GM19240 (cell line): ENCODE data around the gene FAM187B.

Experiments used
- DNase-seq: peaks from one replicate; pipeline ENCODE4 v3.0.0; 2011; ENCODE audit warnings: low spot score; ENCODE audit not compliant: insufficient read length

Gene FAM187B

GRCh38 chr19:35228177-35228930 is at the start of gene FAM187B:
FAM187B (minus strand) TSS chr19:35228739; CDS start chr19:35228680, 59 bp downstream.
- no peak for DNase-seq

DNA sequence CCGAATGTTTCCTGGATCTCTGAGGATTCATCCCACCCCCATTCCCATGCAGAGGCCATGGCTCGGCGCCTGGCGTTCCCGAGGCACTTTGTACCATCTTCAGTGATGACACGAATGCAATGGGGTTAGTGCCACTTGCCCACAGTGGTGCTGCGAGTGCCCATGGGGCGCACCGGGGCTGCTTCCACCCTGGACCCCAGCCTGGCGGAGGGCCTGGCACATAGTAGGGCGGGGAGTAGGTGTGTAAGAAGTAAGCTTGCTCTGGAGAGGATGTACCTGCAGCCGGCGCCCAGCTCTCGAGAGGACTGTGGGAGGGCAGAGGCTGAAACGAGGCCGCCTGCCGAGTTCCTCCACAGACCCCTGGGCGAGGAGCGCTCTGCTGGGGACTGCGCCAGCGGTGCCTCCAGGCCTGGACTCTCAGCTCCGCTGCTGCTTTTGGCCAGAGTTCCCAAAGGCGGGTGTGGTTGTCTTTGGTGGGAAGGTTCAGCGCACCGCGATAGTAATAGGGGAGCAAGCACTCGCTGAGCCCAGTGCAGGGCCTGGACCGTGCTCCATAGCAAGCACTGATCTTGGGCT is 48.3 kb upstream of the FAM187B start:
- no peak for DNase-seq

DNA sequence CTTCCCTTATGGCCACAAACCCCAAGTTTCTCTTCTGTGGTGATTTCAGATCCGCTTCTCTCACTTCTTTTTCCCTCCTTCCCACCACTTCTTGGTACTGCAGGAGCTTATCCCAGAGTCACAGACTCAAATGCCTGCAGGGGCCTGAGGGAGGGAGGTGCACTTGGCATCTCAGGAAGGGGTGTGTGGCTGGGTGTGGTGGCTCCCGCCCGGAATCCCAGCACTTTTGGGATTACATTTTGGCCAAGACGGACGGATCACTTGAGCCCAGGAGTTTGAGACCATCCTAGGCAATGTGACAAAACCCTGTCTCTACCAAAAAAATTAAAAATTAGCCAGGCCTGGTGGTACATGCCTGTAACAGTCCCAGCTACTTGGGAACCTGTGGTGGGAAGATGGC is 45.8 kb upstream of the FAM187B start:
- no peak for DNase-seq

- DNase-seq: no peak
These were observed 45.2 kb upstream of the FAM187B start for GRCh38 chr19:35273686-35274259.

DNA sequence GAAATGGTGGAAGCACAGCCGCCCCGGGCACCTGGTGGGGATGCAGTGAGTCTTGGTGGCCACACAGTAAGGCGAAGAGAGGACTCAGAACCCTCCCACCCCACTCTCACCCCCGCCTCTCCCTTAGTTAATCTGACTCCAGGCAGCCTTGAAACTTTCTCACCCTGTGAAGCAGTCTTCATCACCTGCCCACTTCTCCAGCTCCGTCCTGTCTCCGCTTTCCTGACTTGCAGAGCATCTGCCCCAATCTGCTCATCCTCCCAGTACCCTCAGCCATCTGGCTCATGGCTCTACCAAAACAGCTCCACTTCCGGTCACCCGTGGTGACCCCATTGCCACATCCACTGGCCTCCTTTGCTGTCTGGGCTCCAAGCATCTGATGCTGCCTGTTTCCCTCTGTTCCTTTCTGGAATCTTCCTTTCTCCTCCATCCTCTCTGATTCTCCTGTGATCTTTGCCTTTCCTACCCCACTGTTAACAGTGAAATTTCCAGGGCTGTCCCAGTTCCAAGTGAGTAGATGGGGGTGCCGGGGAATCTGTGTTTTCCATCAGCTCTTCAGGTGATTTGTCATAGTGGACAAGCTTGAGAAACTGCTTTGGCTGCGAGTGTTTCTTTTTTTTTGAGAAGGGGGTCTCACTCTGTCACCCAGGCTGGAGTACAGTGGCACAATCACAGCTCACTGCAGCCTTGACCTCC is 44.6 kb upstream of the FAM187B start:
- DNase-seq: no peak

DNA sequence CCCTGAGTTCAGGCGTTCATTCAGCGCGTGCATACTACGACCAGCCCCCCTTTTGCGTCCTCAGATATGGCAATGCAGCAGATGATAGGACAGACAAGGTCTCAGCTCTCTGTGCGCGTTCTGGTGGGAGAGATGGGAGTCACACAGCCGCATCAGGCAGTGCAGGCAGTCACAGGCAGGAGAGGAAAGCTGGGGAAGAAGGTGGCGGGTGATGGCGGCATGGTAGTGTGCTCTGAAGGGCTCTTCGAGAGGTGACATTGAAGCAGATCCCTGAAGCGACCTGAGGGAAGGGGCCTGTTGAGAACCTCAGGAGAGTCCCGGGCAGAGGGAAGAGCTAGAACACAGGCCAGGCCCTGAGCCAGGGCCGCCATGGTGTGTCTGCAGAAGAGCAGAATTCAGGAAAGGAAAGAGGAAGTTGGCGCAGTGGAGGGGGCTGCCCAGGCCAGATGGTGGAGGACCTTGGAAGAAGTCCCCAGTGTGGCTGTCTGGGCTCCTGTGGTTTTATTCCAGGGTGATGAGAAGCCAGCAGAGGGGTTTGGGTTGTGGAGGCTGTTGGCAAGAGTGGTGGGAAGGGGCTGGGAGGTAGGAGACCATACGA is 43.7 kb upstream of the FAM187B start:
- DNase-seq: no peak

DNA sequence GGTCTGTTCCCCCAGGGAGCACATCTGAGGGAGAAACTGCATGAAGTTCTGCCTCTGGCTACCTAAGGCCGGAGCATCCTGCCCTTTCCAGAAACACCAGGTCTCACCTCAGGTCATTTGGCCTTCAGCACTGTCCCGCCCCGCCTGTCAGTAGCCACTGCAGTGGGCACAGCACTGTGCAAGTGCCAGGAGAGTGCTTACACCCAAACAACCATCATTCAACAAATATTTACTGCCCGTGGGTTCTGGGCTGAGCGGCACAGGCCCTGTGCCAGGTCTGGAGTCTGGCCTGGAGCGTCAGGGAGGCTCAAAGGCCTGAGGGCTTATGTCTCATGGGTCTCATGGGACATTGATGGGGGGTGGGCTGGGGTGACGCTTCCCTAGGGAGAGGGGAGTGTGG is 43.0 kb upstream of the FAM187B start:
- DNase-seq: no peak

- DNase-seq: no peak
These were observed 41.9 kb upstream of the FAM187B start for GRCh38 chr19:35270381-35270811.

DNA sequence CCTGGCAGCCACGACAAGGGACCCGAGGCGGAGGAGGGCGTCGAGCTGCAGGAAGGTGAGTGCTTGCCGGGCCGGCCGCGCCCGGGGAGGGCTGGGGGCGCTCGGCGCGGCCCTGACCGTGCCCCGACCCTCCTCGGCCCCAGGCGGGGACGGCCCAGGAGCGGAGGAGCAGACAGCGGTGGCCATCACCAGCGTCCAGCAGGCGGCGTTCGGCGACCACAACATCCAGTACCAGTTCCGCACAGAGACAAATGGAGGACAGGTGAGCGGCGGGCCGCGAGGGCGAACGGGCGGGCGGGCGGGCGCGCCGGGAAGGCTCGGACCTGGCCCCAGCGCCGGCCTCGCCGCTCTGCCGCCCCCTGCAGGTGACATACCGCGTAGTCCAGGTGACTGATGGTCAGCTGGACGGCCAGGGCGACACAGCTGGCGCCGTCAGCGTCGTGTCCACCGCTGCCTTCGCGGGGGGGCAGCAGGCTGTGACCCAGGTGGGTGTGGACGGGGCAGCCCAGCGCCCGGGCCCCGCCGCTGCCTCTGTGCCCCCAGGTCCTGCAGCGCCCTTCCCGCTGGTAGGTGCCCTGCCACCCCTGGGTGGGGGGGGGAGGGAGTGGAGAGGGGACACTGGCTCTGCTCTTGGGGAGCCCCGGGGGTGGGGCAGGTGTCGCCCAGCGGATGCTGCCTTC is 41.0 kb upstream of the FAM187B start:
- peak; percentile 75 for DNase-seq

GRCh38 chr19:35268536-35269437 is 40.2 kb upstream of the FAM187B start, which contains the start of gene USF2:
USF2 (plus strand) TSS chr19:35268962; CDS start chr19:35269102, 140 bp downstream.
- peak; percentile 73 for DNase-seq

DNA sequence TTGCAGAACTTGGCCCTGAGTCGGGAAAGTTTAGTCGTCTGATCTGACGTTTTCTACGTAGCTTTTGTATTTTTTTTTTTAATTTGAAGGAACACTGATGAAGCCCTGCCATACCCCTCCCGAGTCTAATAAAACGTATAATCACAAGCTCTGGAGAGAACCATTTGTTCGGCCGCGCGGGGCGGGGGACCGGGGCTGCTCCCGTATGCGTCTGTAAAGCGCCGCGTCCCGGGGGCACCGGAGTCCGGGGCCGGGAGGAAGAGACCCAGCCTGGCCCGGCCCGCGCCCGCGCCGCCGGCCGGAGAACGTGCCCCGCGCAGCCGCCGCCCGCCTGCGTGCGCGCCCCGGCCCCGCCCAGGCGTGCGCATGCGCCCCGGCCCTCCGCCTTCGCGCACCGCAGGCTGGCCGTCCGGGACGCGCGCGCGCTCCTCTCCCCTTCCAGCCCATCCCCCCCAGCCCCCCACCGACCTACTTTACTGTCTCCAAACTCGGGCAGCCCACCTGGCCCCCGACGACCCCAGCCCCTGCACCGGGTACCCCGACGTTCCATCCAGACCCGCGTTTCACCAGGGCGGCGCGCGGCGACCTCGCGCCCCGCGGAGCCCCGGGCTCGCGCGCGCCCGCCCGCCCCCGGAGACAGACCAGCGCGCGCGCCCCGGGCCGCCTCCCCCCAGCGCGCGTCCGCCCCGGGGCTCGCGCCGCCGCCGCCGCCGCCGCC is 39.4 kb upstream of the FAM187B start:
- peak; percentile 85 for DNase-seq

DNA sequence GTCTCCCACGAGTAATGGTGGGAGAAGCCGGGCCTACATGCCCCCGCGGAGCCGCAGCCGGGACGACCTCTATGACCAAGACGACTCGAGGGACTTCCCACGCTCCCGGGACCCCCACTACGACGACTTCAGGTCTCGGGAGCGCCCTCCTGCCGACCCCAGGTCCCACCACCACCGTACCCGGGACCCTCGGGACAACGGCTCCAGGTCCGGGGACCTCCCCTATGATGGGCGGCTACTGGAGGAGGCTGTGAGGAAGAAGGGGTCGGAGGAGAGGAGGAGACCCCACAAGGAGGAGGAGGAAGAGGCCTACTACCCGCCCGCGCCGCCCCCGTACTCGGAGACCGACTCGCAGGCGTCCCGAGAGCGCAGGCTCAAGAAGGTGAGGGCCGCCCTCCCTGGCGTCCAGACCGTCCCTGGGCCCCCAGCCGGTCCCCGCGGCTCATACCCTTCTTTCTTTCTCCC is 38.8 kb upstream of the FAM187B start:
- DNase-seq: no peak

DNA sequence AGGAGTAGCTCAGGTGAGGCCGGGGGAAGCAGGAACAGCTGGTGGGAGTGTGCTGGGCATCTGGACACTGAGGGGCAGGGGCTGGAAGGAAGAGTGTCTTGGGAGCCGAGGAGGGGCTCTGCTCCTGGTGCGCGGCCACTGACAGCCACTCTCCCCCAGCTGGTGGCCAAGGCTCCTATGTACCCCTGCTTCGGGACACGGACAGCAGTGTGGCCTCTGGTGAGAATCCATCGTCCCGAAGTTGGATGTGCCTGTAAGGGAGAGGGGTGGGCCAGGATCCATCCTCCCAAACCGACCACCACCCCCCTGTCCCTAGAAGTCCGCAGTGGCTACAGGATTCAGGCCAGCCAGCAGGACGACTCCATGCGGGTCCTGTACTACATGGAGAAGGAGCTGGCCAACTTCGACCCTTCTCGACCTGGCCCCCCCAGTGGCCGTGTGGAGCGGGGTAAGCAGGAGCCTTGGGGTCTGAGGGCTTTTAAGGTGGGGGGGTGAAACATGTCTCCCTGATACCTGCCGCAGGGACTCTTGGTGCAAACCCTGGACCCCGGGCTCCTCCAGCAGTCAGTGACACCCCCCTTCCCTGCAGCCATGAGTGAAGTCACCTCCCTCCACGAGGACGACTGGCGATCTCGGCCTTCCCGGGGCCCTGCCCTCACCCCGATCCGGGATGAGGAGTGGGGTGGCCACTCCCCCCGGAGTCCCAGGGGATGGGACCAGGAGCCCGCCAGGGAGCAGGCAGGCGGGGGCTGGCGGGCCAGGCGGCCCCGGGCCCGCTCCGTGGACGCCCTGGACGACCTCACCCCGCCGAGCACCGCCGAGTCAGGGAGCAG is 38.2 kb upstream of the FAM187B start:
- DNase-seq: no peak

DNA sequence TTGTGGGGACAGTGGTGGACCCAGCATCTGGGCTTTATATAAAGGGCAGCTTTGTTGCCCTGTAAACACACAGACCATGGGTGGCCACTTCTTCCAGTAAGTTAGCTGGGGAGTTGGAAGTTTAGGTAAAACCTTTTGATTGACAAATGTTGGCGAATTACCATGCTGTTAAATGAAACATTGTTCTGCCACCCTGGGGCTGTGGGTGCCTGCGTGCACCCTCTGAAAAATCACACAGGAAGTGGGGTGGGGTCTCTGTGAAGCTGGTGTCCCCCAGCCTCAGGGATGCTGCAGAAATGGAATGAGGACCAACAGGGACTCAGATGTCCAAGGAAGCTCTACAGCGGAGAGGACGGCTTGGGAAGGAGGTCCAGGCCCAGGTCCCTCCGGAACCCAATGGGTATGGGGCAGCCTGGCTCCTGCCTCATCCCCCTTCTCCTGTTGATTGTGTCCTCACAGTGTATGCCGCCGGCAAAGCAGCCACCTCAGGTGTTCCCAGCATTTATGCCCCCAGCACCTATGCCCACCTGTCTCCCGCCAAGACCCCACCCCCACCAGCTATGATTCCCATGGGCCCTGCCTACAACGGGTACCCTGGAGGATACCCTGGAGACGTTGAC is 37.5 kb upstream of the FAM187B start:
- no peak for DNase-seq

- DNase-seq: no peak
These were observed 36.8 kb upstream of the FAM187B start for GRCh38 chr19:35265126-35265899.

GRCh38 chr19:35264268-35265125 is 36.0 kb upstream of the FAM187B start:
- no peak for DNase-seq
